Kidney epithelial cell (primary cell): Measurements from ENCODE around the gene MEF2C. TPM values are rescaled to one million over a fixed set of nuclear protein-coding genes. Genes with fewer than 3 reads are reported as not detected.

Source experiments
- DNase-seq: peaks from one replicate; pipeline ENCODE4 v3.0.0-alpha.2; 2010; ENCODE audit warnings: low read depth
- H3K27me3 ChIP-seq: 2 replicates; pipeline ENCODE4 v1.6.0; 2011; ENCODE audit warnings: low read length; ENCODE audit not compliant: control insufficient read depth, insufficient read depth
- H3K36me3 ChIP-seq: 2 replicates; pipeline ENCODE4 v1.5.1; 2011; ENCODE audit warnings: low read length; ENCODE audit not compliant: control insufficient read depth, insufficient read depth
- H3K4me3 ChIP-seq: 2 replicates; pipeline ENCODE4 v1.5.1; 2011; ENCODE audit warnings: low read depth, mild to moderate bottlenecking, control low read depth, low read length
- CTCF ChIP-seq: IDR thresholded peaks from 2 replicates; pipeline ENCODE4 v1.5.1; 2011; ENCODE audit warnings: mild to moderate bottlenecking, moderate library complexity, low read length, control low read depth, inconsistent platforms; ENCODE audit not compliant: insufficient read depth, poor library complexity, severe bottlenecking
- total RNA-seq: library from RNA; depleted of rRNA; stranded (reverse); fragments of >200 nt; gene quantifications from 2 replicates; pipeline ENCODE4 v1.2.3, GENCODE V29; 2015

The MEF2C gene
- total RNA-seq, 1 donor from 2014 or later, result 4.8 TPM

DNA sequence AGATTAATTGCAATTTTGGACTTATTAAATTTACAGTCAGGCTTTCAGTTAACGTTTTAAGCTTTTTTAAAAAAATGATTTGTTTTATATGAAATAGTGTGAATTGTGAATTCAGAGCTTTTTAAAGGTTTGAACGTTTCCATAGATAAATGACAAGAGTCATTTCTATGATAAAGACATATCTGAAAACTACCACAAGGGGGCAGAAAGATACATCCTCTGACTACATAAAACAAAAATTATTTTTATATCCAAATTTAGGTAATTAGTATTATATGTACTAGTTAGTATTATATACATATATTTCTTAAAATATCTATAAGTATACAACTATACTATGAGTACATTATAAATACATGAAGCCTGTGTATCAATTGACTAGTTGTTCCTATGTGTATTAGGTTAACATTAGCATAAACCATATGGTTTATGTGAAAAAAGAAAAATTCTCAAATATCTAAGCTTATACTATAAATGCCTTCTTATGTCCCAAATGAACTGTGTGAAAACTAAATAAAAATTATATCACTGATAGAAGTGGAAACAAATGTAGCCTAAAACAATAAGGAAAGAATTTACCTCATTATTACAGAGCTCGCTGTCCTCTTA, 155.2 kb downstream of the MEF2C start:
- TF ChIP-seq CTCF, result peak; percentile 23
- DNase-seq, result no peak
- no peak overlapping the region for H3K4me3 ChIP-seq
- no peaks in the 10 kb centered on the region for H3K27me3 ChIP-seq
- H3K36me3 ChIP-seq, result no peaks in the 10 kb centered on the region

DNA sequence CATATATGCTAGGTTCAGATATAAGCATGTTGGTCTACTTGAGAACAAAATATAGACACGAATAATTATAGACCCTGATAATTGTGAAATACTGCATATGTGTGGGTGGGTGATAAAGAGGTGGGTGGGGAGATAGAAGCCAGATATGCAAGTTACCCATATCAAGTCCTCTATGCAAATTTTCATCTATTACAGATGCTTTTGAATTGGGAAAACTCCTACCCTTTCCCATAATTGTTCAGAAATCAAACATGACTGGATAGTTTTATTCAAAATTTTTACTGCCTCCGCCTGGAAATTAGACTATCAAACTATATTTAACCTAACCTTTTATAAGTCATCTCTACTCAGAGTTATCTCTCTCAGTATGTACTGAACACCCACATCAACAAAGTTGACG, 157.5 kb downstream of the MEF2C start:
- Histone ChIP-seq H3K27me3 (no peaks in the 10 kb centered on the region), H3K4me3 (no peak overlapping the region), H3K36me3 (no peaks in the 10 kb centered on the region)
- no peak for DNase-seq
- TF ChIP-seq CTCF, result no peak

DNA sequence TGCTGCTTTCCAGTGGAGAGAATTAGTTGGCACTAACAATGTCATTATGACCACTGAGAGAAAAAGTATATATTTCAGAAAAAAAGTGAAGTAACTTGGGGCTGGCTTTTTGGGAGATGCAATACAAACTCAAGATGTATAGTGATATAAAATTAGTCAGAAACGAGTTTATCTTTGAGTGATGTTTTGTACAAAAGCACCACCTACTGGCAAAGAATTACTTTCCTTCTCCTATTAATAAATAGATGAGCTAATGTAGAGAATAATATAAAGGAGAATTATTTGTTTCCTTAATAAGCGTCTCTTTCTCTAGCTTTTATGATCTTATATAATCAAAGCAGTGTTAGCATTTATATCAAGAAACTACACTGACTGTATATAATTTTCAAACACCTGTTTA, 158.8 kb downstream of the MEF2C start:
- Histone ChIP-seq H3K27me3 (no peaks in the 10 kb centered on the region), H3K36me3 (no peaks in the 10 kb centered on the region), H3K4me3 (no peak overlapping the region)
- DNase-seq, result no peak
- peak; percentile 6 for TF ChIP-seq CTCF

DNA sequence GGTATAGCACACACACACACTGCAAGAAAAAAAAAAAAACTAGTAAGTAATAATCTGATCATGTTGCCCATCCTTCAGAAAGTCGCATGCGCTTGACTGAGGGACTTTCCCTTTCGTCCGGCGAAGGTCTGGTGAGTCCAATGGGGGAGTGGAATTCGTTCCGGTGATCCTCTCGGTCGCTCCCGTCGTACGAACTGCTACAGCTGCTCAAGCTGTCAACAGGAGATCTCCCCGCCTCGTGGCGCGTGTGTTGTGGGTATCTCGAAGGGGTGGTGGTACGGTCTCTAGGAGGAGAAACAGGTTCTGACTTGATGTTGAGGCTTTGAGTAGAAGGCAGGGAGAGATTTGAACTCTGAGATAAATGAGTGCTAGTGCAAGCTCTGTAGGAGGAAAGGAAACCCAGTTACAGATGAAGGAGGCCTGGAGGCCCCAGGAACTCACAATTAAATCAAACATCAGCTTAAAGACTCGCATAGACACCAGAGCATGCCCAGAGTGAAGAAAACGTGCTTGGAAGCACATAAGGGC, 160.4 kb downstream of the MEF2C start:
- DNase-seq, result no peak
- TF ChIP-seq CTCF, result no peak
- Histone ChIP-seq H3K4me3 (no peak overlapping the region), H3K36me3 (no peaks in the 10 kb centered on the region), H3K27me3 (no peaks in the 10 kb centered on the region)

- no peaks in the 10 kb centered on the region for H3K36me3 ChIP-seq
- no peak overlapping the region for H3K4me3 ChIP-seq
- TF ChIP-seq CTCF, result no peak
- no peak for DNase-seq
- H3K27me3 ChIP-seq, result no peaks in the 10 kb centered on the region
Observed at GRCh38 chr5:88719434-88719833, 163.6 kb downstream of the MEF2C start.

GRCh38 chr5:88718736-88719135, 164.2 kb downstream of the MEF2C start:
- no peaks in the 10 kb centered on the region for H3K27me3 ChIP-seq
- no peaks in the 10 kb centered on the region for H3K36me3 ChIP-seq
- no peak for TF ChIP-seq CTCF
- H3K4me3 ChIP-seq, result no peak overlapping the region
- DNase-seq, result no peak
